Thoracic aorta endothelial cell (primary cell): Measurements from ENCODE around the gene ZSCAN16. TPM values are rescaled to one million over a fixed set of nuclear protein-coding genes. Genes with fewer than 3 reads are reported as not detected.

Source experiments
- total RNA-seq: library from RNA; depleted of rRNA; stranded (reverse); fragments of >200 nt; gene quantifications from 2 replicates; pipeline ENCODE4 v1.2.3, GENCODE V29; 2012

The ZSCAN16 gene
- total RNA-seq = 7.1 and 8.4 TPM in 2 replicates

GRCh38 chr6:28124350-28124970 is at the start of gene ZSCAN16:
Gene ZSCAN16, plus strand, starts transcription at chr6:28124609. Its CDS starts 835 bp downstream, at chr6:28125444.

DNA sequence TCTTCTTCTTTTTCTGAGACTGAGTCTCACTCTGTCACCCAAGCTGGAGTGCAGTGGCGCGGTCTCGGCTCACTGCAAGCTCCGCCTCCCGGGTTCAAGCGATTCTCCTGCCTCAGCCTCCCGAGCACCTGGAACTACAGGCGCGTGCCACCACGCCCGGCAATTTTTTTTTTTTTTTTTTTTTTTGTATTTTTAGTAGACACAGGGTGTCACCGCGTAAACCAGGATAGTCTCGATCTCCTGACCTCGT is 44.1 kb upstream of the ZSCAN16 start, which contains the start of gene ZNF165:
ZNF165 (plus strand) TSS at position 188 of the 250 bp plus-strand sequence. CDS start 4,913 bp downstream, outside the sequence.

DNA sequence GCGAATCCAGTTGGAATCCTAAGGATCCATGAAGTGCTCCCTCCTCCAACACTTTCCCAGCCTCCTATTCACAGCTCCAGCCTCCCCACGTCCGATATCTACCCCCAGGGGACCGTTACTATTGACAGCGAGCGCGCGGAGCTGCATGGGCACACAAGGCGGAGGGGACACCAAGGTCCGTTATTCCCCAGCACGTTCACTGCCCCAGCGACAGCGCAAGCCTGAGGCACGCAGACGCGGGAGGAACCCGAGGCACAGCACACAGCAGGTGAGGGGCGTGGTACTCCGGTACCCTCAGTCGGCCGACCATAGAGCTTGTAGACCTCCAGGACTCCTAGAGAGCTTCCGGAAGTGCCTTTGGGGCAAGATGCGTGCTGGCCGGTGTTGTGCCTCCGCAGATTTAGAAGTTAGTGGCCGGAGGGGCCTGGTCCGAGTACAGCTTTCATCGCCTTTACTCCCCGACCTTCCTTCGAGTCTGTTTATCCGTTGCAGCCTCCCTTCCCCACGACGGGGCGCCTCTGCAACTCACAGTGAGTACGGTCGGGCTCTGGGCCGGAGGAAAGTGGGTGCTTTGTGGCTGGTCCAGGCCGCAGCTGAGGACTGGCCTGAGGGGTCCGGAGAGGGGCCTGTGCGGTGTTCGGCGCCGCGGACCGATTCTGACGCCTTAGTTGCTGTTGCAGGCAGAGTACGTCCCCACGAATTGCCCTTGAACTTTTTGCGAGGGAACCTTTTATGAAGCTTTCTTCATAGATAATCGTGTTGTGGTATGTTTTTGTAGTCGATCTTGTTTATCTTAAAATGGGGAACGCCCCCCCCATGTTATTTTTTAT is 17.3 kb downstream of the ZSCAN16 start, which contains the start of gene ZKSCAN8:
ZKSCAN8 (plus strand) TSS at position 384 of the 830 bp plus-strand sequence. CDS start 6,525 bp downstream, outside the sequence.

Other genes starting within 250 kb of the ZSCAN16 start
- not detected in 2 replicates for gene OR2B2, start 212.2 kb upstream of the ZSCAN16 start, total RNA-seq
- not detected in 2 replicates for gene OR2B6, start 167.4 kb upstream of the ZSCAN16 start, total RNA-seq
- 0.27 and 0.29 TPM in 2 replicates for gene ZNF165, start 44.0 kb upstream of the ZSCAN16 start, total RNA-seq
- gene ZKSCAN8, start 17.3 kb downstream of the ZSCAN16 start, total RNA-seq = 22.6 and 23.9 TPM in 2 replicates
- gene ZSCAN9, start 100.7 kb downstream of the ZSCAN16 start, total RNA-seq = 16.7 and 17.3 TPM in 2 replicates
- gene ZKSCAN4, start 127.7 kb downstream of the ZSCAN16 start, total RNA-seq = 3.2 and 4.8 TPM in 2 replicates
- 0.43 and 0.80 TPM in 2 replicates for gene NKAPL, start 134.7 kb downstream of the ZSCAN16 start, total RNA-seq
- 15.0 and 15.1 TPM in 2 replicates for gene ZSCAN26, start 142.5 kb downstream of the ZSCAN16 start, total RNA-seq
- gene PGBD1, start 157.0 kb downstream of the ZSCAN16 start, total RNA-seq = 9.1 and 9.7 TPM in 2 replicates
- gene ZSCAN31, start 211.5 kb downstream of the ZSCAN16 start, total RNA-seq = 66.2 and 80.3 TPM in 2 replicates
- 3.1 and 3.4 TPM in 2 replicates for gene ZKSCAN3, start 225.3 kb downstream of the ZSCAN16 start, total RNA-seq